IPS-NIHi11 (cell line): ENCODE measurements around the gene ZNF827.

Experiments
- DNase-seq: peaks from one replicate; pipeline ENCODE4 v3.0.0; 2012; ENCODE audit warnings: mixed read lengths, low spot score

ZNF827 gene

DNA sequence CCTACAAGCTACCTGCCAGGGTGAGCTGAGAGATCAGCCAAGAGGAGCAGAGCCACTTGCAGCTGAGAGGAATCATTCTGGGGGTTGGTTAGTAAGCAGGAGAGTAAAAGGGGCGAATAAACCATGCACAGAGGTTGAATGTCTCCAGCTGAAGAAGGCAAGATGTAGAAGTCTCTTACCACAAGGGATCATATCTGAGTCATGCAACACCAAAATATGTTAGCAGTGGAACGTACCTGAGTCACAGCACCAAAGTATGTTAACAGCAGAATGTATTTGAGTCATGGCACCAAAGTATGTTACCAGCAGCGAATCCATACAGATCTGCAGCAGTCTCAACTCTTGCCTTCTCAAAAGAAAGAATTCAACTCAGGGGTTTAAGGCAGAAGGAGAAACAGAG is 228.8 kb downstream of the ZNF827 start:
- DNase-seq, result no peak

- DNase-seq, result no peak
These were observed 229.3 kb downstream of the ZNF827 start for GRCh38 chr4:145709336-145709735.
